ENCODE results near the gene PER2. TPM values are rescaled to one million over a fixed set of nuclear protein-coding genes. Genes with fewer than 3 reads are reported as not detected.
A peak's percentile ranks its signal among the peaks of the same experiment; 100 is the strongest.

Gene PER2
- total and polyA plus RNA-seq, 9 of the 15 experiments (the other 6 are each of a cell fraction or from before 2014, with no cell fraction given) = 1.1 to 10.3 (median 2.9) TPM

GRCh38 chr2:238231251-238231793, 57.1 kb downstream of the PER2 start (continued):
- TF ChIP-seq DEAF1 (CRISPR knock-in tag; IDR thresholded peaks at IDR 0.05) (no peak), ATF1 (CRISPR knock-in tag; IDR thresholded peaks at IDR 0.05) (no peak), ATF1 (tag; IDR thresholded peaks at IDR 0.05) (0 out of 2 replicates have a peak, but pooled peaks have one; percentile 20), KLF16 (IDR thresholded peaks at IDR 0.05) (no peak), GABPB2 (CRISPR knock-in tag; conservative IDR thresholded peaks at IDR 0.05) (no peak), SMARCC2 (IDR thresholded peaks at IDR 0.05; ENCODE audit: low read depth) (no peak), GATAD2A (IDR thresholded peaks at IDR 0.05) (no peak), PHB (CRISPR knock-in tag; IDR thresholded peaks at IDR 0.05) (no peak), NUFIP1 (IDR thresholded peaks at IDR 0.05; ENCODE audit: partially characterized antibody) (no peak), ZNF436 (CRISPR knock-in tag; IDR thresholded peaks at IDR 0.05) (no peak), NR0B1 (IDR thresholded peaks at IDR 0.05; ENCODE audit: partially characterized antibody) (no peak), MXI1 (IDR thresholded peaks at IDR 0.05; ENCODE audit: low read depth, low read length) (0 out of 2 replicates have a peak, but pooled peaks have one; percentile 49), SUPT5H (IDR thresholded peaks at IDR 0.05) (no peak), SREBF2 (CRISPR knock-in tag; IDR thresholded peaks at IDR 0.05) (no peak), KLF6 (CRISPR knock-in tag; IDR thresholded peaks at IDR 0.05; ENCODE audit: borderline replicate concordance) (no peak), POLR2G (IDR thresholded peaks at IDR 0.05; ENCODE audit: low read depth, low read length) (peak; percentile 90), SRSF9 (IDR thresholded peaks at IDR 0.05; ENCODE audit: borderline replicate concordance, low read depth, low read length) (no peak), SMARCA5 (IDR thresholded peaks at IDR 0.05) (no peak), ZNF263 (CRISPR knock-in tag; IDR thresholded peaks at IDR 0.05; ENCODE audit: borderline replicate concordance) (peak; percentile 42; the same call in 1 of the 2 replicates), ZNF124 (CRISPR knock-in tag; IDR thresholded peaks at IDR 0.05) (no peak)
- TF ChIP-seq, protein P1, sequence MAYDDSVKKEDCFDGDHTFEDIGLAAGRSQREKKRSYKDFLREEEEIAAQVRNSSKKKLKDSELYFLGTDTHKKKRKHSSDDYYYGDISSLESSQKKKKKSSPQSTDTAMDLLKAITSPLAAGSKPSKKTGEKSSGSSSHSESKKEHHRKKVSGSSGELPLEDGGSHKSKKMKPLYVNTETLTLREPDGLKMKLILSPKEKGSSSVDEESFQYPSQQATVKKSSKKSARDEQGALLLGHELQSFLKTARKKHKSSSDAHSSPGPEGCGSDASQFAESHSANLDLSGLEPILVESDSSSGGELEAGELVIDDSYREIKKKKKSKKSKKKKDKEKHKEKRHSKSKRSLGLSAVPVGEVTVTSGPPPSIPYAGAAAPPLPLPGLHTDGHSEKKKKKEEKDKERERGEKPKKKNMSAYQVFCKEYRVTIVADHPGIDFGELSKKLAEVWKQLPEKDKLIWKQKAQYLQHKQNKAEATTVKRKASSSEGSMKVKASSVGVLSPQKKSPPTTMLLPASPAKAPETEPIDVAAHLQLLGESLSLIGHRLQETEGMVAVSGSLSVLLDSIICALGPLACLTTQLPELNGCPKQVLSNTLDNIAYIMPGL (CRISPR knock-in tag; IDR thresholded peaks at IDR 0.05) = no peak
- TF ChIP-seq, protein P2, sequence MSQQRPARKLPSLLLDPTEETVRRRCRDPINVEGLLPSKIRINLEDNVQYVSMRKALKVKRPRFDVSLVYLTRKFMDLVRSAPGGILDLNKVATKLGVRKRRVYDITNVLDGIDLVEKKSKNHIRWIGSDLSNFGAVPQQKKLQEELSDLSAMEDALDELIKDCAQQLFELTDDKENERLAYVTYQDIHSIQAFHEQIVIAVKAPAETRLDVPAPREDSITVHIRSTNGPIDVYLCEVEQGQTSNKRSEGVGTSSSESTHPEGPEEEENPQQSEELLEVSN (IDR thresholded peaks at IDR 0.05; ENCODE audit: borderline replicate concordance in 1 of 2, extremely low read depth in 1 of 2, insufficient read depth in 1 of 2, insufficient read length in 1 of 2, low read depth in 1 of 2, low read length in 1 of 2, poor library complexity in 1 of 2, severe bottlenecking in 1 of 2) = peak; percentile 88
- TF ChIP-seq, protein P3, sequence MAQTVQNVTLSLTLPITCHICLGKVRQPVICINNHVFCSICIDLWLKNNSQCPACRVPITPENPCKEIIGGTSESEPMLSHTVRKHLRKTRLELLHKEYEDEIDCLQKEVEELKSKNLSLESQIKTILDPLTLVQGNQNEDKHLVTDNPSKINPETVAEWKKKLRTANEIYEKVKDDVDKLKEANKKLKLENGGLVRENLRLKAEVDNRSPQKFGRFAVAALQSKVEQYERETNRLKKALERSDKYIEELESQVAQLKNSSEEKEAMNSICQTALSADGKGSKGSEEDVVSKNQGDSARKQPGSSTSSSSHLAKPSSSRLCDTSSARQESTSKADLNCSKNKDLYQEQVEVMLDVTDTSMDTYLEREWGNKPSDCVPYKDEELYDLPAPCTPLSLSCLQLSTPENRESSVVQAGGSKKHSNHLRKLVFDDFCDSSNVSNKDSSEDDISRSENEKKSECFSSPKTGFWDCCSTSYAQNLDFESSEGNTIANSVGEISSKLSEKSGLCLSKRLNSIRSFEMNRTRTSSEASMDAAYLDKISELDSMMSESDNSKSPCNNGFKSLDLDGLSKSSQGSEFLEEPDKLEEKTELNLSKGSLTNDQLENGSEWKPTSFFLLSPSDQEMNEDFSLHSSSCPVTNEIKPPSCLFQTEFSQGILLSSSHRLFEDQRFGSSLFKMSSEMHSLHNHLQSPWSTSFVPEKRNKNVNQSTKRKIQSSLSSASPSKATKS (CRISPR knock-in tag; IDR thresholded peaks at IDR 0.05) = no peak

All from K562 (cell line).